HEK293 (cell line): ENCODE data around the gene PHLDB3.
A peak's percentile ranks its signal among the peaks of the same experiment; 100 is the strongest.
"Not testable (repeated sequence)": the region's sequence is repeated elsewhere in the genome, so short reads cannot be mapped to it uniquely, and the experiment has no call there.

Experiments used
- CTCF ChIA-PET: fragments of 350-600 bp; formaldehyde crosslinking; extraction: SDS; loops from one replicate; lab custom pipeline; 2021; ENCODE audit warnings: antibody characterized with exemption; lab: Yijun Ruan, JAX
- POLR2A ChIA-PET: fragments of 300-600 bp; formaldehyde crosslinking; extraction: SDS; loops from one replicate; lab custom pipeline; 2020; ENCODE audit warnings: antibody characterized with exemption, inconsistent platforms; lab: Yijun Ruan, JAX
- H3K27ac ChIP-seq: fragments of 200-500 bp; sonication (Bioruptor generic); 2 replicates; pipeline ENCODE4 v1.5.1; 2014; ENCODE audit warnings: low read depth, low read length, control low read depth, inconsistent platforms; ENCODE audit errors: extremely low read depth
- H3K36me3 ChIP-seq, 2 experiments: fragments of 200-500 bp in 1 of 2; sonication (Bioruptor generic) in 1 of 2; 1 replicate in 1 of 2; 2 replicates in 1 of 2; pipeline ENCODE4 v1.5.1; 2014 to 2017; ENCODE audit warnings: inconsistent platforms in 2 of 2, low read length in 2 of 2; ENCODE audit not compliant: control insufficient read depth in 2 of 2, insufficient read depth in 1 of 2
- H3K4me1 ChIP-seq: fragments of 200-500 bp; sonication (Bioruptor generic); 2 replicates; pipeline ENCODE4 v1.5.1; 2014; ENCODE audit warnings: mild to moderate bottlenecking, low read length, inconsistent platforms; ENCODE audit not compliant: control insufficient read depth, insufficient read depth
- H3K4me3 ChIP-seq: 2 replicates; pipeline ENCODE4 v1.5.1; 2011; ENCODE audit warnings: low read depth, mild to moderate bottlenecking, control low read depth, low read length, moderate library complexity
- H3K9me3 ChIP-seq: fragments of 200-500 bp; sonication (Bioruptor generic); 2 replicates; pipeline ENCODE4 v1.5.1; 2014; ENCODE audit warnings: low read depth, low read length, inconsistent platforms; ENCODE audit not compliant: control insufficient read depth, insufficient read depth
- GLIS1 ChIP-seq: fragments of 450-650 bp; formaldehyde crosslinking; IDR thresholded peaks from 2 replicates; pipeline ENCODE4 v1.5.1; 2016; ENCODE audit warnings: missing biosample characterization, missing genetic modification characterization
- OVOL3 ChIP-seq: fragments of 450-650 bp; formaldehyde crosslinking; IDR thresholded peaks from 2 replicates; pipeline ENCODE4 v1.5.1; 2016; ENCODE audit warnings: missing biosample characterization, missing genetic modification characterization
- PRDM1 ChIP-seq: fragments of 450-650 bp; formaldehyde crosslinking; IDR thresholded peaks from 2 replicates; pipeline ENCODE4; 2016; ENCODE audit warnings: missing biosample characterization, missing genetic modification characterization
- PRDM10 ChIP-seq: fragments of 450-650 bp; formaldehyde crosslinking; IDR thresholded peaks from 2 replicates; pipeline ENCODE4 v1.5.1; 2016; ENCODE audit warnings: missing biosample characterization, missing genetic modification characterization
- PRDM2 ChIP-seq: fragments of 450-650 bp; formaldehyde crosslinking; IDR thresholded peaks from 2 replicates; pipeline ENCODE4 v1.5.1; 2016; ENCODE audit warnings: missing biosample characterization, missing genetic modification characterization, borderline replicate concordance
- YY1 ChIP-seq: fragments of 450-650 bp; formaldehyde crosslinking; IDR thresholded peaks from 2 replicates; pipeline ENCODE4 v1.5.1; 2018; ENCODE audit warnings: missing biosample characterization, missing genetic modification characterization
- YY2 ChIP-seq: fragments of 450-650 bp; formaldehyde crosslinking; IDR thresholded peaks from 2 replicates; pipeline ENCODE4 v1.5.1; 2016; ENCODE audit warnings: missing biosample characterization, missing genetic modification characterization
- ZIC2 ChIP-seq: fragments of 450-650 bp; formaldehyde crosslinking; IDR thresholded peaks from 2 replicates; pipeline ENCODE4 v1.5.1; 2016; ENCODE audit warnings: missing biosample characterization, missing genetic modification characterization
- ZNF133 ChIP-seq: fragments of 450-650 bp; formaldehyde crosslinking; IDR thresholded peaks from 2 replicates; pipeline ENCODE4 v1.5.1; 2016; ENCODE audit warnings: missing biosample characterization, missing genetic modification characterization
- ZNF174 ChIP-seq: fragments of 450-650 bp; formaldehyde crosslinking; IDR thresholded peaks from 2 replicates; pipeline ENCODE4 v1.5.0; 2017; ENCODE audit warnings: missing biosample characterization, mild to moderate bottlenecking, missing genetic modification characterization
- ZNF266 ChIP-seq: fragments of 450-650 bp; formaldehyde crosslinking; IDR thresholded peaks from 2 replicates; pipeline ENCODE4 v1.5.1; 2016; ENCODE audit warnings: missing biosample characterization, missing genetic modification characterization, low read depth
- ZNF324 ChIP-seq: fragments of 450-650 bp; formaldehyde crosslinking; IDR thresholded peaks from 2 replicates; pipeline ENCODE4 v1.5.1; 2016; ENCODE audit warnings: missing biosample characterization, missing genetic modification characterization
- ZNF37A ChIP-seq: fragments of 450-650 bp; IDR thresholded peaks from 2 replicates; pipeline ENCODE4 v1.5.1; 2018; ENCODE audit warnings: missing biosample characterization, missing genetic modification characterization
- ZNF391 ChIP-seq: fragments of 450-650 bp; formaldehyde crosslinking; IDR thresholded peaks from 2 replicates; pipeline ENCODE4 v1.5.1; 2016; ENCODE audit warnings: low read depth, missing biosample characterization, missing genetic modification characterization, borderline replicate concordance
- ZNF433 ChIP-seq: fragments of 450-650 bp; formaldehyde crosslinking; IDR thresholded peaks from 2 replicates; pipeline ENCODE4 v1.5.1; 2016; ENCODE audit warnings: missing biosample characterization, missing genetic modification characterization, low read depth
- ZNF473 ChIP-seq: fragments of 450-650 bp; formaldehyde crosslinking; IDR thresholded peaks from 2 replicates; pipeline ENCODE4 v1.5.1; 2017; ENCODE audit warnings: missing biosample characterization, missing genetic modification characterization
- ZNF488 ChIP-seq: fragments of 450-650 bp; formaldehyde crosslinking; IDR thresholded peaks from 2 replicates; pipeline ENCODE4 v1.5.1; 2016; ENCODE audit warnings: missing biosample characterization, missing genetic modification characterization
- ZNF624 ChIP-seq: fragments of 450-650 bp; formaldehyde crosslinking; IDR thresholded peaks from 2 replicates; pipeline ENCODE4 v1.5.1; 2017; ENCODE audit warnings: missing biosample characterization, missing genetic modification characterization
- ZNF76 ChIP-seq: fragments of 450-650 bp; formaldehyde crosslinking; IDR thresholded peaks from 2 replicates; pipeline ENCODE4; 2016; ENCODE audit warnings: low read depth, missing biosample characterization, missing genetic modification characterization, borderline replicate concordance
- ZXDB ChIP-seq: fragments of 450-650 bp; formaldehyde crosslinking; IDR thresholded peaks from 2 replicates; pipeline ENCODE4 v1.5.1; 2016; ENCODE audit warnings: missing biosample characterization, missing genetic modification characterization
- TF ChIP-seq, protein P1 (sequence below): fragments of 450-650 bp; formaldehyde crosslinking; IDR thresholded peaks from 2 replicates; pipeline ENCODE4 v1.5.1; 2016; ENCODE audit warnings: missing biosample characterization, missing genetic modification characterization
- TF ChIP-seq, protein P2 (sequence below): fragments of 450-650 bp; formaldehyde crosslinking; IDR thresholded peaks from 2 replicates; pipeline ENCODE4 v1.5.1; 2016; ENCODE audit warnings: missing biosample characterization, missing genetic modification characterization, low read depth

The PHLDB3 gene

GRCh38 chr19:43524922-43525835, 20.6 kb upstream of the PHLDB3 start (continued):
- TF ChIP-seq PRDM10 (no peak), ZNF391 (tag by site-specific recombination) (0 out of 2 replicates have a peak, but pooled peaks have one; percentile 12), PRDM2 (tag by site-specific recombination) (no peak), ZNF266 (no peak), GLIS1 (tag by site-specific recombination) (peak; percentile 44; the same call in 1 of the 2 replicates), ZNF473 (no peak), ZNF433 (tag by site-specific recombination) (no peak), OVOL3 (tag by site-specific recombination) (no peak), ZNF133 (no peak), YY2 (tag by site-specific recombination) (no peak), ZNF624 (tag by site-specific recombination) (0 out of 2 replicates have a peak, but pooled peaks have one; percentile 13), PRDM1 (tag by site-specific recombination) (peak; percentile 78), ZNF488 (tag by site-specific recombination) (no peak), ZNF174 (no peak), ZXDB (0 out of 2 replicates have a peak, but pooled peaks have one; percentile 35), YY1 (tag by site-specific recombination) (no peak), ZIC2 (tag by site-specific recombination) (peak; percentile 30; the same call in 1 of the 2 replicates), ZNF76 (tag by site-specific recombination) (no peak), ZNF37A (no peak), ZNF324 (tag by site-specific recombination) (no peak)
- TF ChIP-seq, protein P1, sequence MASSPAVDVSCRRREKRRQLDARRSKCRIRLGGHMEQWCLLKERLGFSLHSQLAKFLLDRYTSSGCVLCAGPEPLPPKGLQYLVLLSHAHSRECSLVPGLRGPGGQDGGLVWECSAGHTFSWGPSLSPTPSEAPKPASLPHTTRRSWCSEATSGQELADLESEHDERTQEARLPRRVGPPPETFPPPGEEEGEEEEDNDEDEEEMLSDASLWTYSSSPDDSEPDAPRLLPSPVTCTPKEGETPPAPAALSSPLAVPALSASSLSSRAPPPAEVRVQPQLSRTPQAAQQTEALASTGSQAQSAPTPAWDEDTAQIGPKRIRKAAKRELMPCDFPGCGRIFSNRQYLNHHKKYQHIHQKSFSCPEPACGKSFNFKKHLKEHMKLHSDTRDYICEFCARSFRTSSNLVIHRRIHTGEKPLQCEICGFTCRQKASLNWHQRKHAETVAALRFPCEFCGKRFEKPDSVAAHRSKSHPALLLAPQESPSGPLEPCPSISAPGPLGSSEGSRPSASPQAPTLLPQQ (tag by site-specific recombination) = peak; percentile 74
- TF ChIP-seq, protein P2, sequence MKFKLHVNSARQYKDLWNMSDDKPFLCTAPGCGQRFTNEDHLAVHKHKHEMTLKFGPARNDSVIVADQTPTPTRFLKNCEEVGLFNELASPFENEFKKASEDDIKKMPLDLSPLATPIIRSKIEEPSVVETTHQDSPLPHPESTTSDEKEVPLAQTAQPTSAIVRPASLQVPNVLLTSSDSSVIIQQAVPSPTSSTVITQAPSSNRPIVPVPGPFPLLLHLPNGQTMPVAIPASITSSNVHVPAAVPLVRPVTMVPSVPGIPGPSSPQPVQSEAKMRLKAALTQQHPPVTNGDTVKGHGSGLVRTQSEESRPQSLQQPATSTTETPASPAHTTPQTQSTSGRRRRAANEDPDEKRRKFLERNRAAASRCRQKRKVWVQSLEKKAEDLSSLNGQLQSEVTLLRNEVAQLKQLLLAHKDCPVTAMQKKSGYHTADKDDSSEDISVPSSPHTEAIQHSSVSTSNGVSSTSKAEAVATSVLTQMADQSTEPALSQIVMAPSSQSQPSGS = no peak

GRCh38 chr19:43523696-43524095, 19.1 kb upstream of the PHLDB3 start:
- H3K27ac ChIP-seq, H3K4me3 ChIP-seq, H3K9me3 ChIP-seq: not testable (repeated sequence)
- POLR2A ChIA-PET = interaction anchor here (0.6 to 1.8 kb wide), 3 partner anchors 10 to 1650 kb away, joined by 5 to 6 read pairs (median 5); partner anchors contain the start of gene ZNF575
- H3K36me3 ChIP-seq = peaks cover 0 to 18% of the 10 kb centered on the region in 2 experiments; a peak in 1 of 3 replicates
- CTCF ChIA-PET = interaction anchor here (0.9 to 14.5 kb wide), 6 partner anchors 15 to 98 kb away, joined by 3 to 749 read pairs (median 6); no protein-coding TSS in a partner anchor
- H3K4me1 ChIP-seq = peaks cover 33% of the 10 kb centered on the region
